Measurements from ENCODE around the gene NMUR1. TPM values are rescaled to one million over a fixed set of nuclear protein-coding genes. Genes with fewer than 3 reads are reported as not detected.

The NMUR1 gene
- total RNA-seq, 4 donors from 2014 or later, result 0.07 TPM; not detected in 3

DNA sequence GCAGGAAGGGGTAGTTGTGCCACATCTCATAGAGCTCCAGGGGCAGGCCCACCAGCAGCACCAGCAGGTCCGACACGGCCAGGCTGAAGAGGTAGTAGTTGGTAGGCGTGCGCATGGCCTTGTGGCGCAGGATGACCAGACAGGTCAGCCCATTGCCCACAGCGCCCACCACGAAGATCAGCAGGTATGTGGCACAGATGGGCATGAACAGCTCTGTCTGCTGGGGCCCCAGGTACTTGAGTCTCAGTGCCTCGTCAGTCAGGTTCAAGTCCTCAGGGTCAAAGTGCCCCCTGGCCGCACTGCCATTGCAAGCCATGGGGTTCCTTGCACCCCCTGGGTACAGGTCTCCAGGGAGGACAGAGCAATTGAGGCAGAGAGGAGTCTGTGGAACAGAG lies 1.6 kb downstream of the NMUR1 start:
- Histone ChIP-seq H3K27ac (no peak overlapping the region), H3K27me3 (peaks cover 4 to 7% (median 6%) of the 10 kb centered on the region in 3 donors), H3K4me1 (no peaks in the 10 kb centered on the region), H3K9me3 (no peaks in the 10 kb centered on the region), H3K36me3 (no peaks in the 10 kb centered on the region), H3K4me3 (no peak overlapping the region)
- ATAC-seq (no peak), DNase-seq (no peak)
- no peak for TF ChIP-seq POLR2A (IDR thresholded peaks at IDR 0.05)
- TF ChIP-seq, protein P1, sequence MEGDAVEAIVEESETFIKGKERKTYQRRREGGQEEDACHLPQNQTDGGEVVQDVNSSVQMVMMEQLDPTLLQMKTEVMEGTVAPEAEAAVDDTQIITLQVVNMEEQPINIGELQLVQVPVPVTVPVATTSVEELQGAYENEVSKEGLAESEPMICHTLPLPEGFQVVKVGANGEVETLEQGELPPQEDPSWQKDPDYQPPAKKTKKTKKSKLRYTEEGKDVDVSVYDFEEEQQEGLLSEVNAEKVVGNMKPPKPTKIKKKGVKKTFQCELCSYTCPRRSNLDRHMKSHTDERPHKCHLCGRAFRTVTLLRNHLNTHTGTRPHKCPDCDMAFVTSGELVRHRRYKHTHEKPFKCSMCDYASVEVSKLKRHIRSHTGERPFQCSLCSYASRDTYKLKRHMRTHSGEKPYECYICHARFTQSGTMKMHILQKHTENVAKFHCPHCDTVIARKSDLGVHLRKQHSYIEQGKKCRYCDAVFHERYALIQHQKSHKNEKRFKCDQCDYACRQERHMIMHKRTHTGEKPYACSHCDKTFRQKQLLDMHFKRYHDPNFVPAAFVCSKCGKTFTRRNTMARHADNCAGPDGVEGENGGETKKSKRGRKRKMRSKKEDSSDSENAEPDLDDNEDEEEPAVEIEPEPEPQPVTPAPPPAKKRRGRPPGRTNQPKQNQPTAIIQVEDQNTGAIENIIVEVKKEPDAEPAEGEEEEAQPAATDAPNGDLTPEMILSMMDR (IDR thresholded peaks at IDR 0.05 in 4 of 5, conservative IDR thresholded peaks at IDR 0.05 in 1 of 5), result no peak
- in situ Hi-C loops (cut with MboI; ENCODE audit: low sequenced_read_pairs in 4 of 4) (no loop called here), intact Hi-C loops (cut with DNase I; ENCODE audit: low total_unique reads) (no loop called here)

DNA sequence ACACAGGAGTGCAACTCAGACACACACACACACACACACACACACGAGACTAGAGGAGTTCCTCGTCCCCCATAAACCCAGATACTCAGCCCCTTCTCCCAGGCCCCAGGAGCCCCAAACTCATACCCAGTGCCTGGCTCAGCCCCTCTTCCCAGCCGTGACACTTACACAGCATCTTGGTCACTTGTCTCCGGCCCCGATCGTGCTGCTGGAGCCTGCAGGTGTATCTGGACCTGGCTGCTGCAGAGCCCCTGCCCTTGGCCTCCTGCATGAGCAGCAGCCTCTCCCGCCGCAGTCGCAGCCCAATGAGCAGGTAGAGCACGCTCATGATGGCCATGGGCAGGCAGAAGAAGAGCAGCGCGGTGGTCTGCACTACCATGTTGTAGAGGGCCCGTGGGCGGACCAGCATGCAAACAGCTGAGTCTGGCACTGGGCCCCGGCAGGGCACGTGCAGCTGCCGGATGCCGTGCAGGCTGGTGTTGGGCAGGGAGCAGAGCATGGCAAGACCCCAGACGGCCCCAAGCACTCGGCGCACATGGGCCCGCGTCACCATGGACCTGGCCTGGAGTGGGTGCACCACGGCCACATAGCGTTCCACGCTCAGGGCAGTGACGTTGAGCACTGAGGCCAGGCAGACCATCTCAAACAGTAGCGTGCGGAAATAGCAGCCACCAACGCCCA lies 2.1 kb downstream of the NMUR1 start:
- Histone ChIP-seq H3K4me3 (no peak overlapping the region), H3K4me1 (no peaks in the 10 kb centered on the region), H3K9me3 (no peaks in the 10 kb centered on the region), H3K27me3 (peaks cover 4 to 7% (median 6%) of the 10 kb centered on the region in 3 donors), H3K27ac (no peak overlapping the region), H3K36me3 (no peaks in the 10 kb centered on the region)
- DNase-seq (no peak), ATAC-seq (no peak)
- in situ Hi-C loops (cut with MboI; ENCODE audit: low sequenced_read_pairs in 4 of 4) (no loop called here), intact Hi-C loops (cut with DNase I; ENCODE audit: low total_unique reads) (no loop called here)
- no peak for TF ChIP-seq POLR2A (IDR thresholded peaks at IDR 0.05)
- TF ChIP-seq, protein P1 (IDR thresholded peaks at IDR 0.05 in 4 of 5, conservative IDR thresholded peaks at IDR 0.05 in 1 of 5), result no peak

DNA sequence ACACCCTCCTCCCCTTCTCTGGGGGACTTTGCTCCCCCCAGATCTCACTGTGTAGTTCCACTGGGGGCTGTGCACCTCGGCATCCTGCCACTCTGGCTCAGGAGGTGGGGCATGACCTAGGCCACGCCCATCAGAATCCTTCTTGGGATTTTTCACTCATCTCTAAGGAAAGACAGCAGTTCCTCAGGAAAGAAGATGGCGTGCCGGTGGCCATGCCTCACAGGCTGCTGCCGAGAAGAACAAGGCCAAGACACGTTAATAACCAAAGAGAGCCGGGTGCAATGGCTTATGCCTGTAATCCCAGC lies 3.2 kb downstream of the NMUR1 start:
- intact Hi-C loops (cut with DNase I; ENCODE audit: low total_unique reads), result no loop called here

DNA sequence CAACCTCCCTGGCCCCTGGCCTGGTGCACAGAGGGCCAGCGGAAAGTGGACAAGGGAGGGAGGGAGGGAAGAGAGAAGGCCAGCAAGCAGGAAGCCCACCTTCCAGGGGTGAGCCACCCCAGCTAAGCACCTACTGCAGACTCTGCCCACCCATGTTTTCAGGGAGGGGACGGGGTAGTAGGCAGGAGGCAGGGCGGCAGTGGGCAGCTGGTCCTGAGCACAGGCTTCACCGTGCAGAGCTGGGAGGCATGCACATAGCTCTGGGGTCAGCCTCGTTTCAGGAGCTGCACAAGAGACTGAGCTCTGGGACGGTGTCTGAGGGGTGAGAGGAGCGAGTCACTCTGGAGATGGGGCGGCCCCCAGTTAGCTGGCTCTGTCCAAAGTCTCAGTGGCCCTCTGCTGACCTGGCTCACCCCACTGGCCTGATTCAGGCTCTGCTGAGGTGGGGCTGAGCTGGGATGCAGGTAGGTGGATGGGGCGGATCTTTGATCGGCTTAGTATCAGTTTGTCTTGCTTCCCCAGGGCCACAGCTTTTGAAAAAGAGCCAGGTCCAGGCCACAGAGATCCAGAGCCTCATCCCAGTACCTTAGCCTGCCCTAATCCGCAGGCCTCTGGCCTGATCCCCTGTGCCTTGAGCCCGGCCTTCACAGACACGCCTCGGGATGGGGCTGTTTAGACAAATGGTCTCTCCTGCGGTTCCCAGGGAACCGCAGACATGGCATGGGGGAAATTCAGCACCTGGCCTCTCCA lies 3.7 kb downstream of the NMUR1 start:
- no peak overlapping the region for H3K27ac ChIP-seq
- H3K4me3 ChIP-seq, result no peak overlapping the region
- H3K9me3 ChIP-seq, result no peaks in the 10 kb centered on the region
- in situ Hi-C loops (cut with MboI; ENCODE audit: low sequenced_read_pairs in 4 of 4) (no loop called here), intact Hi-C loops (cut with DNase I; ENCODE audit: low total_unique reads) (no loop called here)
- no peak for ATAC-seq
- DNase-seq, result no peak
- no peaks in the 10 kb centered on the region for H3K36me3 ChIP-seq
- no peaks in the 10 kb centered on the region for H3K4me1 ChIP-seq
- H3K27me3 ChIP-seq, result peaks cover 4 to 7% (median 6%) of the 10 kb centered on the region in 3 donors
- TF ChIP-seq POLR2A (IDR thresholded peaks at IDR 0.05), result no peak
- TF ChIP-seq, protein P1 (IDR thresholded peaks at IDR 0.05 in 4 of 5, conservative IDR thresholded peaks at IDR 0.05 in 1 of 5), result no peak

More for the DNA sequence above, 3.2 kb downstream of the NMUR1 start:
- DNase-seq (no peak), ATAC-seq (no peak)
- Histone ChIP-seq H3K4me1 (no peaks in the 10 kb centered on the region), H3K27ac (no peak overlapping the region), H3K4me3 (no peak overlapping the region), H3K27me3 (peaks cover 4 to 7% (median 6%) of the 10 kb centered on the region in 3 donors), H3K36me3 (no peaks in the 10 kb centered on the region), H3K9me3 (no peaks in the 10 kb centered on the region)
- TF ChIP-seq POLR2A (IDR thresholded peaks at IDR 0.05), result no peak
- TF ChIP-seq, protein P1 (IDR thresholded peaks at IDR 0.05 in 4 of 5, conservative IDR thresholded peaks at IDR 0.05 in 1 of 5), result no peak
- in situ Hi-C loops (cut with MboI; ENCODE audit: low sequenced_read_pairs in 4 of 4), result no loop called here
